Smooth muscle cell (in vitro differentiated cells): ENCODE data around the gene DKK3. TPM values are rescaled to one million over a fixed set of nuclear protein-coding genes. Genes with fewer than 3 reads are reported as not detected.

Experiments used
- DNase-seq: peaks from one replicate; lab custom pipeline; 2025; ENCODE audit not compliant: unreplicated experiment; lab: John Stamatoyannopoulos, UW
- H2AFZ ChIP-seq: fragments of 200-600 bp; sonication (generic); 2 replicates; pipeline ENCODE4 v1.6.0; 2016; ENCODE audit warnings: antibody characterized with exemption, low read depth, mild to moderate bottlenecking
- H3F3A ChIP-seq: fragments of 200-600 bp; sonication (generic); 2 replicates; pipeline ENCODE4 v1.6.0; 2017; ENCODE audit warnings: antibody characterized with exemption, low read depth
- H3K27ac ChIP-seq: fragments of 200-600 bp; sonication (generic); 2 replicates; pipeline ENCODE4 v1.5.1; 2016; ENCODE audit warnings: low read depth, mild to moderate bottlenecking
- H3K27me3 ChIP-seq: fragments of 200-600 bp; sonication (generic); 2 replicates; pipeline ENCODE4 v1.6.1; 2016; ENCODE audit warnings: low read depth, mild to moderate bottlenecking
- H3K36me3 ChIP-seq: fragments of 200-600 bp; sonication (generic); 2 replicates; pipeline ENCODE4 v1.5.1; 2016; ENCODE audit warnings: low read depth
- H3K4me1 ChIP-seq: fragments of 200-600 bp; sonication (generic); 2 replicates; pipeline ENCODE4 v1.5.1; 2016; ENCODE audit warnings: low read depth
- H3K4me2 ChIP-seq: fragments of 200-600 bp; sonication (generic); 2 replicates; pipeline ENCODE4 v1.6.0; 2016; ENCODE audit warnings: mild to moderate bottlenecking
- H3K4me3 ChIP-seq: fragments of 200-600 bp; sonication (generic); 2 replicates; pipeline ENCODE4 v1.5.1; 2016; ENCODE audit warnings: mild to moderate bottlenecking
- H3K79me2 ChIP-seq: fragments of 200-600 bp; sonication (generic); 2 replicates; pipeline ENCODE4 v1.6.0; 2016; ENCODE audit warnings: low read depth, mild to moderate bottlenecking
- H3K9ac ChIP-seq: fragments of 200-600 bp; sonication (generic); 2 replicates; pipeline ENCODE4 v1.6.0; 2016; ENCODE audit warnings: low read depth
- H3K9me3 ChIP-seq: fragments of 200-600 bp; sonication (generic); replicated peaks from 2 replicates; pipeline ENCODE4 v1.5.1; 2016; ENCODE audit warnings: low read depth
- H4K20me1 ChIP-seq: fragments of 200-600 bp; sonication (generic); 2 replicates; pipeline ENCODE4 v1.6.0; 2016; ENCODE audit warnings: low read depth
- CTCF ChIP-seq: fragments of 200-600 bp; sonication (generic); IDR thresholded peaks from 2 replicates; pipeline ENCODE4 v1.5.1; 2017; ENCODE audit warnings: borderline replicate concordance, mild to moderate bottlenecking, antibody characterized with exemption; ENCODE audit not compliant: insufficient read depth, poor library complexity, severe bottlenecking
- WGBS: methylation state at CpG from one replicate; pipeline ENCODE4 v1.1.7; 2016; ENCODE audit warnings: low lambda C conversion rate; 5-methylcytosine and 5-hydroxymethylcytosine counted together
- polyA plus RNA-seq: library from polyadenylated mRNA; unstranded; fragments of >200 nt; fragmentation: Nextera tagmentation; extraction: Ambion mirVana; gene quantifications from 2 replicates; pipeline ENCODE4 v1.2.1, GENCODE V29; 2016
- total RNA-seq: library from RNA; depleted of rRNA; stranded (reverse); fragments of >200 nt; gene quantifications from 2 replicates; pipeline ENCODE4 v1.2.3, GENCODE V29; 2014

DKK3 gene
- total and polyA plus RNA-seq, 2 experiments from 2014 or later, result 105 to 113 TPM

- H3K79me2 ChIP-seq, result no peaks in the 10 kb centered on the region
- no peaks in the 10 kb centered on the region for H3K36me3 ChIP-seq
- H3F3A ChIP-seq, result peaks cover 5% of the 10 kb centered on the region
- H3K27me3 ChIP-seq, result no peaks in the 10 kb centered on the region
- no peaks in the 10 kb centered on the region for H3K9me3 ChIP-seq
- TF ChIP-seq CTCF, result no peak
- no peak overlapping the region for H3K4me3 ChIP-seq
- peaks cover 7% of the 10 kb centered on the region for H3K4me1 ChIP-seq
- H2AFZ ChIP-seq, result no peak overlapping the region
- no peak for DNase-seq
- no peaks in the 10 kb centered on the region for H4K20me1 ChIP-seq
- no peak overlapping the region for H3K9ac ChIP-seq
- 77% methylated on average over 3 of the region's 3 CpGs for WGBS
- no peak overlapping the region for H3K4me2 ChIP-seq
- no peak overlapping the region for H3K27ac ChIP-seq
Measured at GRCh38 chr11:12013781-12014180, 5.4 kb upstream of the DKK3 start.

GRCh38 chr11:12009617-12010321, 1.3 kb upstream of the DKK3 start:
- no peaks in the 10 kb centered on the region for H3K79me2 ChIP-seq
- no peaks in the 10 kb centered on the region for H4K20me1 ChIP-seq
- peak overlapping the region; percentile 70 for H3K4me3 ChIP-seq
- no peak overlapping the region for H3K9ac ChIP-seq
- no peaks in the 10 kb centered on the region for H3K9me3 ChIP-seq
- 58% methylated on average over 15 of the region's 15 CpGs for WGBS
- no peak for TF ChIP-seq CTCF
- no peak overlapping the region for H3K27ac ChIP-seq
- no peaks in the 10 kb centered on the region for H3K36me3 ChIP-seq
- peak overlapping the region; percentile 66 for H2AFZ ChIP-seq
- H3K27me3 ChIP-seq, result no peaks in the 10 kb centered on the region
- no peak for DNase-seq
- H3K4me2 ChIP-seq, result peak overlapping the region; percentile 94
- H3F3A ChIP-seq, result peaks cover 5% of the 10 kb centered on the region
- H3K4me1 ChIP-seq, result peaks cover 7% of the 10 kb centered on the region

GRCh38 chr11:12008790-12009616, 577 bp upstream of the DKK3 start:
- Histone ChIP-seq H3K4me2 (peak overlapping the region; percentile 94), H3K36me3 (no peaks in the 10 kb centered on the region), H3K4me1 (peaks cover 7% of the 10 kb centered on the region), H3K9ac (peak overlapping the region; percentile 15), H3K27ac (no peak overlapping the region), H2AFZ (peak overlapping the region; percentile 71), H3K9me3 (no peaks in the 10 kb centered on the region), H3K4me3 (peak overlapping the region; percentile 70), H3F3A (peaks cover 5% of the 10 kb centered on the region), H3K27me3 (no peaks in the 10 kb centered on the region), H3K79me2 (no peaks in the 10 kb centered on the region), H4K20me1 (no peaks in the 10 kb centered on the region)
- DNase-seq, result no peak
- WGBS, result under 1% methylated on average over 21 of the region's 76 CpGs
- TF ChIP-seq CTCF, result no peak
